HepG2 (cell line): ENCODE results near the gene SLC34A3. TPM values are rescaled to one million over a fixed set of nuclear protein-coding genes. Genes with fewer than 3 reads are reported as not detected.

Experiments used
- ATAC-seq: fragments of 200-7000 bp; cut with Tn5 transposase; 3 replicates; pipeline ENCODE4 v1.9.1; 2020; ENCODE audit warnings: mild to moderate bottlenecking, moderate library complexity
- BruUV-seq: library from RNA; stranded (reverse); fragments of 400-500 nt; replicated peaks from 2 replicates; lab custom pipeline; 2021; lab: Mats Ljungman, UMichigan
- CTCF ChIA-PET: fragments of 300-600 bp; formaldehyde crosslinking; extraction: SDS; loops from one replicate; lab custom pipeline; 2021; ENCODE audit warnings: low total read pairs, inconsistent platforms, low intra/inter-chr PET ratio; lab: Yijun Ruan, JAX
- POLR2A ChIA-PET: fragments of 350-600 bp; sonication (Branson Sonifier 250); formaldehyde crosslinking; loops from one replicate; lab custom pipeline; 2020; ENCODE audit warnings: antibody characterized with exemption, inconsistent platforms; lab: Yijun Ruan, JAX
- DNase-seq: peaks from one replicate; pipeline ENCODE4 v3.0.0-alpha.2; 2015; ENCODE audit warnings: low spot score
- FAIRE-seq: peaks from 3 replicates; lab custom pipeline; 2011; peaks lifted over from hg19 to GRCh38; lab: Jason Lieb, UNC
- H2AFZ ChIP-seq: one replicate; pipeline ENCODE4 v1.6.1; 2011; ENCODE audit warnings: low read length, inconsistent platforms
- H3K27ac ChIP-seq: fragments of 300-600 bp; 3 replicates; pipeline ENCODE4 v1.8.0; 2011; ENCODE audit warnings: mixed run types, mild to moderate bottlenecking, mixed read lengths, low read length, inconsistent platforms; ENCODE audit not compliant: insufficient read depth; ENCODE audit errors: extremely low read length
- H3K27me3 ChIP-seq, 2 experiments: fragments of 200-600 bp in 1 of 2; 2 replicates in 1 of 2; 3 replicates in 1 of 2; pipeline versions ENCODE4 v1.6.0 to v1.8.0; 2011; ENCODE audit warnings: low read length in 2 of 2, mild to moderate bottlenecking in 2 of 2, moderate library complexity in 2 of 2, inconsistent platforms in 1 of 2; ENCODE audit not compliant: insufficient read depth in 2 of 2, control insufficient read depth in 1 of 2
- H3K36me3 ChIP-seq, 2 experiments: fragments of 200-600 bp in 1 of 2; replicated peaks in 1 of 2; 2 replicates in 1 of 2; 3 replicates in 1 of 2; pipeline versions ENCODE4 v1.5.1 to v1.8.0; 2011; ENCODE audit warnings: low read length in 2 of 2, inconsistent platforms in 1 of 2; ENCODE audit not compliant: insufficient read depth in 2 of 2, control insufficient read depth in 1 of 2
- H3K4me1 ChIP-seq: 2 replicates; pipeline ENCODE4 v1.5.1; 2012; ENCODE audit warnings: low read length, inconsistent platforms; ENCODE audit not compliant: insufficient read depth
- H3K4me2 ChIP-seq: 2 replicates; pipeline ENCODE4 v1.6.0; 2011; ENCODE audit warnings: low read depth, low read length, inconsistent platforms
- H3K4me3 ChIP-seq, 3 experiments: fragments of 200-600 bp in 1 of 3; sonication (generic), shearing (Covaris generic) in 1 of 3; replicated peaks in 1 of 3; 2 replicates each; pipeline ENCODE4 v1.5.1; 2011 to 2016; ENCODE audit warnings: low read length in 3 of 3, inconsistent platforms in 2 of 3, low read depth in 2 of 3, mild to moderate bottlenecking in 2 of 3, control low read depth in 1 of 3, mixed read lengths in 1 of 3; ENCODE audit not compliant: insufficient read depth in 1 of 3
- H3K79me2 ChIP-seq: one replicate; pipeline ENCODE4 v1.6.1; 2011; ENCODE audit warnings: low read length, inconsistent platforms; ENCODE audit not compliant: insufficient read depth
- H3K9ac ChIP-seq: 2 replicates; pipeline ENCODE4 v1.6.0; 2011; ENCODE audit warnings: mild to moderate bottlenecking, low read depth, low read length, inconsistent platforms; ENCODE audit not compliant: insufficient read depth
- H3K9me3 ChIP-seq: 2 replicates; pipeline ENCODE4 v1.5.1; 2012; ENCODE audit warnings: mild to moderate bottlenecking, low read length
- H4K20me1 ChIP-seq: 2 replicates; pipeline ENCODE4 v1.6.0; 2011; ENCODE audit warnings: inconsistent platforms, mild to moderate bottlenecking, low read length, moderate library complexity; ENCODE audit not compliant: insufficient read depth
- ADNP ChIP-seq: sonication (generic); formaldehyde crosslinking; IDR thresholded peaks from 2 replicates; pipeline ENCODE4 v1.4.0; 2020; ENCODE audit warnings: missing genetic modification reagents
- DR1 ChIP-seq: sonication (generic); formaldehyde crosslinking; IDR thresholded peaks from 2 replicates; pipeline ENCODE4 v1.8.0; 2021; ENCODE audit warnings: mild to moderate bottlenecking, missing genetic modification reagents, inconsistent platforms
- IKZF4 ChIP-seq: sonication (generic); formaldehyde crosslinking; IDR thresholded peaks from 2 replicates; pipeline ENCODE4 v1.5.1; 2020; ENCODE audit warnings: borderline replicate concordance, mild to moderate bottlenecking, low read depth, missing genetic modification reagents; ENCODE audit errors: not compliant biosample characterization
- IRF2 ChIP-seq: IDR thresholded peaks from 2 replicates; pipeline ENCODE4 v1.6.1; 2018; ENCODE audit warnings: missing genetic modification reagents, missing compliant biosample characterization
- MAFF ChIP-seq: IDR thresholded peaks from 2 replicates; pipeline ENCODE4 v1.6.1; 2011; ENCODE audit warnings: low read depth, low read length, improper control_type of control experiment
- MXD4 ChIP-seq: IDR thresholded peaks from 2 replicates; pipeline ENCODE4 v1.6.1; 2016; ENCODE audit warnings: mild to moderate bottlenecking, missing biosample characterization, missing genetic modification reagents
- NBN ChIP-seq: fragments of 450-650 bp; conservative IDR thresholded peaks from 2 replicates; pipeline ENCODE4 v1.6.1; 2017
- NFYB ChIP-seq: sonication (generic); formaldehyde crosslinking; IDR thresholded peaks from 2 replicates; pipeline ENCODE4 v1.4.0; 2020; ENCODE audit warnings: missing genetic modification reagents
- POLR2AphosphoS5 ChIP-seq: IDR thresholded peaks from 2 replicates; pipeline ENCODE4 v1.6.1; 2012; ENCODE audit warnings: low read depth, low read length
- SALL2 ChIP-seq: sonication (generic); formaldehyde crosslinking; IDR thresholded peaks from 2 replicates; pipeline ENCODE4 v1.8.1; 2023; ENCODE audit warnings: mild to moderate bottlenecking, missing genetic modification reagents, inconsistent platforms
- SETDB1 ChIP-seq: sonication (generic); formaldehyde crosslinking; IDR thresholded peaks from 2 replicates; pipeline ENCODE4 v1.5.1; 2020; ENCODE audit warnings: missing genetic modification reagents, mild to moderate bottlenecking, borderline replicate concordance
- SRY ChIP-seq: sonication (generic); formaldehyde crosslinking; IDR thresholded peaks from 2 replicates; pipeline ENCODE4 v1.8.0; 2022; ENCODE audit warnings: mild to moderate bottlenecking, missing genetic modification reagents
- TBX3 ChIP-seq: fragments of 450-650 bp; IDR thresholded peaks from 2 replicates; pipeline ENCODE4 v1.6.1; 2017; ENCODE audit warnings: antibody characterized with exemption, mild to moderate bottlenecking, inconsistent platforms, borderline replicate concordance
- YEATS4 ChIP-seq: sonication (generic); formaldehyde crosslinking; IDR thresholded peaks from 2 replicates; pipeline ENCODE4 v1.4.0; 2020; ENCODE audit warnings: missing genetic modification reagents, borderline replicate concordance
- ZBTB7B ChIP-seq: sonication (generic); formaldehyde crosslinking; IDR thresholded peaks from 2 replicates; pipeline ENCODE4 v1.4.0; 2020; ENCODE audit warnings: missing genetic modification reagents
- ZNF333 ChIP-seq: sonication (generic); formaldehyde crosslinking; IDR thresholded peaks from 2 replicates; pipeline ENCODE4 v1.4.0; 2020; ENCODE audit warnings: mild to moderate bottlenecking, missing genetic modification reagents, borderline replicate concordance
- ZNF337 ChIP-seq: sonication (generic); formaldehyde crosslinking; IDR thresholded peaks from 2 replicates; pipeline ENCODE4 v1.5.1; 2020; ENCODE audit warnings: missing genetic modification reagents, low read depth, mild to moderate bottlenecking, borderline replicate concordance
- ZNF607 ChIP-seq: sonication (generic); formaldehyde crosslinking; IDR thresholded peaks from 2 replicates; pipeline ENCODE4 v1.5.1; 2020; ENCODE audit warnings: missing genetic modification reagents, mild to moderate bottlenecking, borderline replicate concordance
- ZNF737 ChIP-seq: sonication (generic); formaldehyde crosslinking; IDR thresholded peaks from 2 replicates; pipeline ENCODE4 v1.5.0; 2020; ENCODE audit warnings: missing genetic modification reagents, mild to moderate bottlenecking, borderline replicate concordance
- ZNF781 ChIP-seq: sonication (generic); formaldehyde crosslinking; IDR thresholded peaks from 2 replicates; pipeline ENCODE4 v1.5.1; 2020; ENCODE audit warnings: borderline replicate concordance, mild to moderate bottlenecking, missing genetic modification reagents; ENCODE audit errors: not compliant biosample characterization
- ZNF788 ChIP-seq: sonication (generic); formaldehyde crosslinking; IDR thresholded peaks from 2 replicates; pipeline ENCODE4 v1.5.0; 2020; ENCODE audit warnings: mild to moderate bottlenecking, missing genetic modification reagents, borderline replicate concordance
- ZNF883 ChIP-seq: sonication (generic); formaldehyde crosslinking; IDR thresholded peaks from 2 replicates; pipeline ENCODE4 v1.5.1; 2020; ENCODE audit warnings: mild to moderate bottlenecking, missing genetic modification reagents; ENCODE audit errors: not compliant biosample characterization
- ZSCAN25 ChIP-seq: sonication (generic); formaldehyde crosslinking; IDR thresholded peaks from 2 replicates; pipeline ENCODE4 v1.8.0; 2022; ENCODE audit warnings: mild to moderate bottlenecking, missing genetic modification reagents
- WGBS: methylation state at CpG from one replicate; pipeline ENCODE4 v1.1.6; 2017; ENCODE audit warnings: low lambda C conversion rate; 5-methylcytosine and 5-hydroxymethylcytosine counted together
- in situ Hi-C: cut with HindIII; loops from 2 replicates; pipeline ENCODE4 v1.10.0; 2017; ENCODE audit warnings: low pct_unique_long_range_greater_than_20kb; ENCODE audit not compliant: extremely low pct_ligation_motif_present
- intact Hi-C: fragments of 100-400 bp; cut with micrococcal nuclease; formaldehyde crosslinking; loops from one replicate; pipeline ENCODE4 v1.10.0; 2022; ENCODE audit not compliant: unreplicated experiment
- polyA plus RNA-seq, 8 experiments: library from polyadenylated mRNA; depleted of rRNA in 3 of 8; stranded (reverse) in 7 of 8; unstranded in 1 of 8; fragments of >200 nt; fragmentation: Illumina TruSeq in 4 of 8; extraction: Trizol in 4 of 8; gene quantifications; 2 replicates each; pipeline versions ENCODE4 v1.2.1 to v1.2.3, GENCODE V29; 2011 to 2016; ENCODE audit warnings: low read depth in 4 of 8, missing spikeins in 1 of 8, mixed read lengths in 1 of 8; ENCODE audit not compliant: insufficient read depth in 1 of 8
- total RNA-seq, 5 experiments: library from RNA; depleted of rRNA; stranded (reverse); fragments of >200 nt; fragmentation: Illumina TruSeq; extraction: Trizol; gene quantifications; 2 replicates each; pipeline ENCODE4 v1.2.3, GENCODE V29; 2016; ENCODE audit warnings: low read depth in 1 of 5
- TF ChIP-seq, protein P1 (sequence below): IDR thresholded peaks from 2 replicates; pipeline ENCODE4 v1.6.1; 2016; ENCODE audit warnings: mild to moderate bottlenecking, missing biosample characterization, missing genetic modification reagents
- TF ChIP-seq, protein P2 (sequence below): sonication (generic); formaldehyde crosslinking; IDR thresholded peaks from 2 replicates; pipeline ENCODE4 v1.4.0; 2020; ENCODE audit warnings: low read depth, mild to moderate bottlenecking, missing genetic modification reagents

The SLC34A3 gene
- total and polyA plus RNA-seq, 2 of the 13 experiments (the other 11 are each of a cell fraction or from before 2014, with no cell fraction given): 0.07 to 1.0 TPM

- in situ Hi-C loops: no loop called here
- intact Hi-C loops: no loop called here
- DNase-seq (peak; percentile 46), FAIRE-seq (no peak), ATAC-seq (peak; percentile 19)
- H3K4me1 ChIP-seq: peaks cover 50% of the 10 kb centered on the region
- H3K79me2 ChIP-seq: peaks cover 18% of the 10 kb centered on the region
- CTCF ChIA-PET: no interaction called here
- H3K9me3 ChIP-seq: no peaks in the 10 kb centered on the region
- POLR2A ChIA-PET: interaction anchor here (1.1 to 14.2 kb wide), 8 partner anchors 13 to 167 kb away, joined by 3 to 317 read pairs (median 9); partner anchors contain the start of genes ANAPC2, EXD3, NOXA1 and SSNA1
- H3K9ac ChIP-seq: peak overlapping the region; percentile 81
- H3K27ac ChIP-seq: peak overlapping the region; percentile 62
- 4% methylated on average over 5 of the region's 51 CpGs for WGBS
- no peaks in the 10 kb centered on the region; a peak in 1 of 5 replicates for H3K27me3 ChIP-seq
- peaks cover 11 to 17% of the 10 kb centered on the region in 2 experiments; a peak in 4 of 5 replicates for H3K36me3 ChIP-seq
- peak overlapping the region; percentile 91 to 98 (median 91) for H3K4me3 ChIP-seq
- TSS peak; percentile 61 for BruUV-seq
- no peaks in the 10 kb centered on the region for H4K20me1 ChIP-seq
- H2AFZ ChIP-seq: no peak overlapping the region
- peak overlapping the region; percentile 91 for H3K4me2 ChIP-seq
- no peak for TF ChIP-seq ZNF883 (CRISPR knock-in tag)
- TF ChIP-seq ZSCAN25 (CRISPR knock-in tag): no peak
- no peak for TF ChIP-seq ZBTB7B
- TF ChIP-seq MAFF: no peak
- no peak for TF ChIP-seq NFYB (CRISPR knock-in tag)
- peak; percentile 38; the same call in 1 of the 2 replicates for TF ChIP-seq ZNF788
- no peak for TF ChIP-seq SETDB1 (CRISPR knock-in tag)
- no peak for TF ChIP-seq IRF2
- TF ChIP-seq ZNF737: no peak
- no peak for TF ChIP-seq IKZF4 (CRISPR knock-in tag)
- peak; percentile 27 for TF ChIP-seq YEATS4 (CRISPR knock-in tag)
- TF ChIP-seq DR1 (CRISPR knock-in tag): no peak
- no peak for TF ChIP-seq MXD4 (CRISPR knock-in tag)
- 0 out of 2 replicates have a peak, but pooled peaks have one; percentile 13 for TF ChIP-seq ZNF333 (CRISPR knock-in tag)
- no peak for TF ChIP-seq ZNF337 (CRISPR knock-in tag)
- TF ChIP-seq ZNF781 (CRISPR knock-in tag): no peak
- TF ChIP-seq TBX3: no peak
- TF ChIP-seq, protein P1, sequence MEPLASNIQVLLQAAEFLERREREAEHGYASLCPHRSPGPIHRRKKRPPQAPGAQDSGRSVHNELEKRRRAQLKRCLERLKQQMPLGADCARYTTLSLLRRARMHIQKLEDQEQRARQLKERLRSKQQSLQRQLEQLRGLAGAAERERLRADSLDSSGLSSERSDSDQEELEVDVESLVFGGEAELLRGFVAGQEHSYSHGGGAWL (CRISPR knock-in tag): no peak
- TF ChIP-seq, protein P2, sequence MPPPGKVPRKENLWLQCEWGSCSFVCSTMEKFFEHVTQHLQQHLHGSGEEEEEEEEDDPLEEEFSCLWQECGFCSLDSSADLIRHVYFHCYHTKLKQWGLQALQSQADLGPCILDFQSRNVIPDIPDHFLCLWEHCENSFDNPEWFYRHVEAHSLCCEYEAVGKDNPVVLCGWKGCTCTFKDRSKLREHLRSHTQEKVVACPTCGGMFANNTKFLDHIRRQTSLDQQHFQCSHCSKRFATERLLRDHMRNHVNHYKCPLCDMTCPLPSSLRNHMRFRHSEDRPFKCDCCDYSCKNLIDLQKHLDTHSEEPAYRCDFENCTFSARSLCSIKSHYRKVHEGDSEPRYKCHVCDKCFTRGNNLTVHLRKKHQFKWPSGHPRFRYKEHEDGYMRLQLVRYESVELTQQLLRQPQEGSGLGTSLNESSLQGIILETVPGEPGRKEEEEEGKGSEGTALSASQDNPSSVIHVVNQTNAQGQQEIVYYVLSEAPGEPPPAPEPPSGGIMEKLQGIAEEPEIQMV: peak; percentile 95
- TF ChIP-seq SALL2: no peak
- no peak for TF ChIP-seq ADNP
- TF ChIP-seq POLR2AphosphoS5: no peak
- no peak for TF ChIP-seq NBN
- TF ChIP-seq SRY (CRISPR knock-in tag): no peak
- 0 out of 2 replicates have a peak, but pooled peaks have one; percentile 24 for TF ChIP-seq ZNF607 (CRISPR knock-in tag)
Measured at GRCh38 chr9:137255448-137256114, 24.9 kb downstream of the SLC34A3 start.
